OCI-M2 (cell line): Measurements from ENCODE around the gene CEP72.
"Not testable (repeated sequence)": the region's sequence is repeated elsewhere in the genome, so short reads cannot be mapped to it uniquely, and the experiment has no call there.

Experiments used
- DNase-seq: peaks from one replicate; lab custom pipeline; 2025; ENCODE audit not compliant: unreplicated experiment; lab: John Stamatoyannopoulos, UW

The CEP72 gene

DNA sequence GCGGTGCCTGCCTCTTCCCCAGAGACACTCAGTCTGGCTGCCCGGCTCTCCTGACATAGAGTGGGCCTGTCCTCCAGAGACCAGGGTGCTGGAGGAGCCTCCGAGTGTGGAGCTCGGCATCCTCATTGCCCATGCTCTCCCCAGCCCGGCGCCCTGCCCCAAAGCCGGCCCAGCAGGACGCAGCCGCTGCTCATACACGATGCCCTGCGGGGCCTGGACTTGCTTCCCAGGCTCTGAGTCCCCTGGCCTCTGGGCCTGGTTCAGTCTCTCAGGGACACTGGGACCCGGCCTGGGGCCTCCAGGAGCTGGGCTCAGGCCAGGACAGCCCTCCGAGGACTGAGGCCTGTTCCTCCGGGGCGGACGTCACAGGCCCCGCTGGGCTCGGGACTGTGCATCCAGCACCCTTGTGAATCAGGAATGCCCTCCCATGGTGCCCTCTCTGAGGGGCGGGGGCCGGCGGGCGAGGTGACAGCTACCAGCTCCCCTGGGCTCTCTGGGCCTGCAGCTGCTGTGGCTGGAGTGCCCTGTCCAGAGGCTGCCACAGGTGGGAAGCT lies 57.8 kb downstream of the CEP72 start:
- no peak for DNase-seq

DNA sequence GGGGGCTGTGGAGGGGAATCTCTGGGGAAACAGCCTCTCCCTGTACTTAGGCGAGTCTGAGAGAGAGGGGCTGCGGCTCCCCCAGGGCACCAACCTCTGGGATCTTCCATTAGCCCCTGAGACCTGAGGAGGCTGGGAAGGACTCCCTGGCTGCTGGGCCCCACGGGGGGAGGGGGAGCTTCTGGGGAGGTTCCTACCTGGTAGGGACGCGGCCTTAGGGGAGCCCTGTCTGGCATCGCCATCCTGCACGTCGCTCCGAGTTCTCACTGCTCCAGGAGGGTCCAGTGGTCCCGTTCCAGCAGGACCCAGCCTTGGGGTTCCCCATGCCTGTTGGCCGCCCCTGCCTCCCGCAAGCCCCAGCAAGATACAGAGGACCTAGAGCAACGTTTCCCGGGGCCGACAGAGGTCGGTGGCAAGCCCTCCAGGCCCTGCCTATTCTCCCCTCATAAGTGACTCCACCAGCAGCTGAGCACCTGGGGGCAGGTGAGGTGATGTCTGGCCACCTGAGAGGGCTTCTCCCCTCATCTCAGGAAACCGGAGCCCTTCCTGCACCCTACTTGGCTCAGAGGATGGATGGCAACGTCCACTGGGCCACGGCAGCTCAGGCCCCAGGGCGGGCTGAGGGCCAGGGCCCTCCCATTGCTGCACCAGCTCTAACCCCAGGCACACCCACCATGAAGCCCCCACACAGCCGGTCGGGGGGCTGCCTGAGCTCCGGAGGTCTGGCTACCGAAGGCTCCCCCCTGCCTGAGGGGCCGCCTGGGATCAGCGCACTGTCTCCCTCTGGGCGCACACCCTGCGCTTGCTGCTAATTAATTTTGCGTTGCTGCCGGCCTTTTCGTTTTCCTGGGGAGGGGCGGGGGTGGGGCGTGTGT lies 58.5 kb downstream of the CEP72 start:
- DNase-seq, result no peak

DNA sequence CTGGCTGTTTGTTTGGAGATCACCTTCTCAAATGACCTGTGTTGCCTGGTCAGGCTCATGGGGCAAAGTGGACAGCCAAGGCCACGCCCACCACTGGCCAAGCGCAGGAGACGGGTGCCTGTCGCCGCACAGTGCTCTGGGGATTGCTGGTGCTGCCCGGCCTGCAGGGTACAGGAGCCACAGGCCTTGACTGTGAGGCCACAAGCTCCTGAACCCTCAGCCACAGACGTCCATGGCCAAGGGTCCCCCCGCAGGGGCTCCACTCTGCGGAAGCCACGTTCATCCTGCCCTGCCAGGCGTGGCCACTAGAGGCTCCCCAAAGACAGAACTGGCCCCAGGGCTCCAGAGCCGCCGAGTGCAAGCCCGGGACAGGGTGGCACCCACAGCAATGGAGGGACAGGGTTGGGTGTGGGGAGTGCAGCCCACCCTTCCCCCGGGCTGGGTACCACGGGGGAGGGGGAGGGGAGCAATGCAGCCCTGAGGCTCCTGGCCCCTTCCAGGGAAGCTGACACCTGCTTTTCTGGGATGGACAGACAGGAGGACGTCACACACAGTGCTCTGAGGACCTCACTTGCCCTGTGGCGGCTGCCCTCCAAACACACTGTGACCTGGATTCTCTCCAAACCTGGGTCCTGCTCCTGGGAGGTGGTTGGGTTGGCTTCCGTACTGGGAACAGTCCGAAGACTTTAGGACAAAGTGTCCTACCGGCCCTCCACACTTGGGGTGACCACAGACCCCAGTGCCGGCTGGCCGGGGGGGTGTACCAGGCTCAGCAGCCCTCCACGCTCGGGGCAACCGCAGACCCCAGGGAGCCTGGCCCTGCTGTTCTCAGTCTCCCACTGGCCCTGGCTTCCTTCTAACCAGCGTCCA lies 59.6 kb downstream of the CEP72 start:
- DNase-seq, result no peak

DNA sequence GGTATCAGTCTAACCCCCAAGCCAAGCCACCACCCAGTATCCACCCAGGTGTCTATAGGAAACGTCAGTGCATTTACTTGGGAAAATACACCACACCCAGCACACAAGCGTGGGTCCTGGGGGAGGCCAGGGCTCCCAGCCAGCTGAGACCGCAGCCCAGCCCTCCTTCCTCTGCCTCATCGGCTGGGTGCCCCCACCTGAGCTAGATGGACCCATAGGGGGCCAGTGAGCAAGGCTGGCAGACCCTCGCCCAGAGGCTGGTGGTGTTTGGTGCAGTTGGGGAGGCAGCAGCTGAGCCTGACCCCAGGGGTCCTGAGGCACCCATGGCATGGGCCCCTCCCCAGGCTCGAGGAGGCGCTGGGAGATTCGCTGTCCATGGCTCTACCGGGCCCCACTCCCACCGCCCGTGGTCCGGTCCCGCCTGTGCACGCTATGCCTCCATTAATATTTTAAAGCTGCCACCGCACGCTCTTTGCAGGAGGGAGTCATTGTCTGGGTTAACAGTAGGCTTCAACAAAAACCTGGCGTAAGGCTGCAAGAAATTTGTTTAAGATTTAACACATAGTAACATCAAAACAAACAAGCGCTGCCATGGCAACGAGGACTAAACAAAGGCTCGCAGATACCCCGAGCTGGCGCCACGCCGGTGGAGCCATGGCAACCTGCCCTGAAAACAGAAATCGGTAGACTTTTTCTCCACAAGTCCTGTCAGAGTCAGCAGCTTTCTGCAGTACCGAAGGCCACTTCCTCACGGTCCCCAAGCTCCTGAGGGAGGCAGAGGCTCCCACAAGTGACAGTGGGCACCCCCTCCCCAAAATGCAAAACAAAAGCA lies 60.4 kb downstream of the CEP72 start:
- no peak for DNase-seq

DNA sequence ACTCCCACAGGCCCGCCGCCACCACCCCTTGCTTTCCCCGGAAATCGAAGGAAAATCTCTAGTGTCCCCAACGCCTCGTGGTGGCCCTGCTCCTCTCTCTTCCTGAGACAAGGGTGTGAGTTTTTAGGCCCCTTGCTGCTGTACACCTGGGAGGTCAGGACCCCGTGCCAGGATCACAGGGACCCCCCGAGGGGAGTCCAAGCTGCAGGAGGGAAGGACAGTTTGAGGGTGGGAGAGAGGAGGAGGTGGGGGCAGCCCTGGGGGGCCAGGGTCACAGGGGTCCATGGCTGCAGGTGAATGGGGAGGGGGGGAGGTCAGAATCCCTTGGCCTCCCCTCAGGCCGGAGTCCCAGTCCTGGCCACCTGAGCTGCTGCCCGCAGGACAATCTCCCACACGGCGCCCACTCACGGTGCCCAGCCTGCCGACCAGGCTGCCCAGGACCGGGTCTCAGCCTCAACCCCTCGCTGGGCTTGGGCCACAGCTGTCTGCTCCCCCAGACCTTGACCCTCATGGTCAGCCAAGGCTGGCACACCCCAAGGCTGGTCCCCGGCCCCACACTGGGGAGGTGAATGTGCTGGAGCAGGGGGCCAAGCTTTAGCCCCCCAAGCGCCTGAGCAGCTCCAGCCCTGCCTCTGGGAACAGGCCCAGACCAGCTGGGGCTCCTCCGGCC lies 61.2 kb downstream of the CEP72 start:
- DNase-seq, result no peak

DNA sequence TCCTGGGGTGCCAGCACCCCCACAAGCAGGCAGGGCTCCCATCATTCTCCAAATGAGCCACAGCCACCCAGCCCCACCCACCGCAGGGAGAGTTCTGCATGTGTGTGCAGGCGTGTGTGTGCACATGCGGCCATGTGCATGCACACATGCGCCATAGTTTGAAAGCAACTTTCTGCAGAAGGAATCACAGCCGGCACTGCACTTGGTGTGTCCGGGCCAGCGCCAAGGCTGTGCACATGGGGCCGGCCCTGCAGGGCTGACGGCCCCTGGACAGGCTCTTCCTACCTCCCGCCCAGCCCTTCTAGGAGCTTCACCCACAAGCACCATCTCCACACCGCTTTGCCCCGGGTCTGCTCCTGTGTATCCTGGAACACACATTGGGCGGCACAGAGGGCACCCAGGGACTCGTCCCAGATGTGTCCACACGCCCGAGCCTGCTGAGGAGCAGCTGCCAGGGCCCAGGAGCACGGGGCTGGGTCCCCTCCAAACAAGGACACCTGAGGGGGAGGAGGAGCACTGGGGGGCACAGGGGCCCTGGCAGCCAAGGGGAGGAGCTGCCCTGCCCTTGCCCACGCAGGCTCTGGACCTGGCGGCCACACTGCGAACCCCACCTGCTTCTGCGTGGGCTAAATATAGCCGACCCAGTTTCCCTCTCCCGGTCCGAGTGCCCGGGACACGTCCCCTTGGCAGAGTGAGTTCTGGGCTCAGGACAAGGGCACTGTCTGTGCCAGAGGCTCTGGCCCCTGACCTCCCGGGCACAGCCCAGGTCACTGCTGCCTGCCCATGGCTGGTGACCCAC lies 61.9 kb downstream of the CEP72 start:
- no peak for DNase-seq

DNA sequence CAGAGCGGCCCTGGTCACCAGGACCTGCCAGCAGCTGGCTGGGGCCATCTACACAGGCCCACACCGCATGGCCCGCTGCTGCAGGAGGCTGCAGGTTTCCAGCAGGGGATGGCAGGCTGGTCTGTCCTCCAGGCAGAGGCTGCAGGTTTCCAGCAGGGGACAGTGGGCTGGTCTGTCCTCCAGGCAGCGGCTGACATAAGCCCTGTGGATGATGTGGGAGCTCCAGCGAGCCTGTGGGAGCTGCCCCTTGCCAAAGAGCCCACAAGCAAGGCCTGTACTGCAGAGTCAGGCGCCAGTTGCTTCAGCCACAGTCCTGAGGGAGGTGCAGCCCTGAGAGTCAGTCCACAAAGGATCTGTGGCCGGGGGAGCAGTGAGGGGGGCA lies 62.5 kb downstream of the CEP72 start:
- no peak for DNase-seq

DNA sequence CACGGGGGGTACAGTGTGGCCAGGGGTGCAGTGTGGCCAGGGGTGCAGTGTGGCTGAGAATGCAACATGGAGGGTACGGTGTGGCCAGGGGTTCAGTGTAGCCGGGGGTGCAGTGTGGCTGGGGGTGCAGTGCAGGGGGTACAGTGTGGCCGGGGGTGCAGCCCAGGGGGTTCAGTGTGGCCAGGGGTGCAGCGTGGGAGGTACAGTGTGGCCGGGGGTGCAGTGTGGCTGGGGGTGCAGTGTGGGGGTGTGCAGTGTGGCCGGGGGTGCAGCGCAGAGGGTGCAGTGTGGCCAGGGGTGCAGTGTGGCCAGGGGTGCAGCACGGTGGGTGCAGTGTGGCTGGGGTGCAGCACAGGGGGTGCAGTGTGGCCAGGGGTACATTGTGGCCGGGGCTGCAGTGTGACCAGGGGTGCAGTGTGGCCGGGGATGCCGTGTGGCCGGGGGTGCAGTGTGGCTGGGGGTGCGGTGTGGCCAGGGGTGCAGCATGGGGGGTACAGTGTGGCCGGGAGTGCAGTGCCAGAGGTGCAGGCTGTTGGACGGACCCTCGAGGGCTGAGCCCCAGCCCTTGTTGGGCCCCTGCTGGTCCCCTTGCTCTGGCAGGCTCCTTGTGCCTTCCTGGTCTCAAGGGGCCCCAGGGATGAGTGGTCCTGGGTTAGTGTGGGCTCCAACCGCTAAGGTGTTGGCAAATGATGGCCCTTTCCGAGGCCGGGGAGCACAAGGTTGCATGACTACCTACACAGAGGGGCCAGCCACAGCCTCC lies 63.2 kb downstream of the CEP72 start:
- no peak for DNase-seq

DNA sequence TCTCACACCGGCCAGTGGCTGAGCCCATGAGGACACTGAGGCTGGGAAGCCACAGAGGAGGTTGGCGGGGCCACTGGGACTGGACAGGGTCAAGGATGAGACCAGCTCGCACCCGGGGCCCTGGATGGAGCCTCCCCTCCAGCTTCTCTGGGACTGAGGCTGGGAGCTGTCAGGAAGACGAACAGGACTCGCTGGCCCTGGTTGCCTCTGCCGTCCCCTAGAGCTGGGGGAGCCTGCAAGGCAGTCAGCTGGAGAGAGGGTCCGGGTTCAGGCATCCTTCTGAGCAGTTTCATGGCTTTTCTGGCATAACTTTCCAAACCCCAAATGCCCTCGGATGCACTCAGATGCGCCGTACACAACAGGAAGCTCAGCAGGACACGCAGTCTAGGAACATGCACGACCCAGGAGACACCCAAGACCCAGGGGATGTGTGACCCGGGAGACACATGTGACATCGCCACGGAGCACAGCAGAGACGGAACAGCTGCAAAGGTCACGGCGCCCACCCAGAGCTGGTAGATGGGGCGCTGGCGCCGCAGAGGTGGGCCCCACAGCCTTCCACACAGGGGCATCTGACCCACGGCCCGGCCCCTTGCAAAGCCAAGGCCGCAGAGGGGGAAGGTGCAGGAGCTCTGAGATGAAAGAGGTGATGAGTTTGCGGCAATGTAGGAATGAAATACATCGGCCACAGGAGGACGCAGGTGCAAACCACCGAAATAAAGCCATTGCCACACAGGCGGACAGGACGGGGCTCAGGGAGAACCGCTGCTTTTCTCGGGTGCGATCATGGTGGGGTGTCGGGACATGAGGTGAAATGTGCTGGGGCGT lies 63.9 kb downstream of the CEP72 start:
- no peak for DNase-seq

DNA sequence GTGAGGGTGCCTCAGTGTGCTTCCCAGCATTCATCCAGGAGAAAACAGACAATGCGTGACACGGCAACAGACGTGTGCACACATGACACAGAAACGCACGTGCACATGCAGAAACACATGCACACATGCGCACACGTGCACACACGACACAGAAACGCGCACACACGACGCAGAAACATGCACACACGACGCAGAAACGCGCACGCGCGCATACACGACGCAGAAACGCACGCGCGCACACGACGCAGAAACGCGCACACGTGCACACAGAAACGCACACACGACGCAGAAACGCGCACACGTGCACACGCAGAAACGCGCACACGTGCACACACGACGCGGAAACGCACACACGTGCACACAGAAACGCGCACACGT lies 64.5 kb downstream of the CEP72 start:
- DNase-seq, result no peak

DNA sequence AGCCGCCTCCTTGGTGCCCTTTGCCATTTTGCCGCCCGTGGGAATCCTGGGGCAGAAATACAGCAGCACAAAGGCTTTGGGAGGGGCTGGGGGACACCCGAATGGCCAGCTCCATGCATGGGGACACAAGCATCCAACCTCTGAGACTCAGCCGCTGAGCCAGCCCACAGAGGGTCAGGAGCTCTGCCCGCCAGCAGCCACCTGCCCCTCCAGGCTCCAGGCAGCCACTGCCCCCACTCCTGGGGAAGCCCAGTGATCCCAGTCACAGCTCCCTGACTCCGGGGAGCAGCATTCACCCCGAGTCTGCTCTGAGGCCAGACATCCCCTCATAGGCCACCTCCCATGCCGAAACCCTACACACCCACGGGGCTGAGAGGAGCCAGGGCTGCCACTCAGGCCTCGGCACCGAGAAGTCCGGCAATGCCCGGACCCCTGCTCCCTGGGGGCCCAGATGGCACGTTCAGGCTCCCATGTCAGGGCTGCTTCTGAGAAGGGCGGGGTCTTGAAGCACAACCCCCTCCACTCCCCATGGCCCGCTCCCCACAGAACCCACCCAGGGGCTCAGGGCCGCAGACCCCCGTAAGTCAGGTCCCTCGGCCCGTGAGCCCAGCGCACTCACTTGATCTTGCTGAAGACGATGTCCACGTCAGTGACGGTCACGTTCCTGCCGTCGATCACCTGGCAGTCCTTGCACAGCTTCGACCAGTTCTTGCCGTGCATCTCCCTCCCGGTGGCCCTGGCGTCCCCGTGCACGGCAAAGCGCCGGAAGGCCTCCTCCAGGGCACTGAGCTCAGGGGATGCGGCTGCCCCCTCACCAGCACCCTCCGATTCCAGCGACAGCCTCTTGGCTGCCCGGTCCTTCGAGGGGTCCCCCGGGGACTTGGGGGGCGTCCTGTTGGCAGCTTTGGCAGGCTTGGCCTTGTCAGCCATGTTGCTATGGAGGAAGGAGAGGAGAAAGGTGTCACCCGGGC lies 65.3 kb downstream of the CEP72 start:
- no peak for DNase-seq

DNA sequence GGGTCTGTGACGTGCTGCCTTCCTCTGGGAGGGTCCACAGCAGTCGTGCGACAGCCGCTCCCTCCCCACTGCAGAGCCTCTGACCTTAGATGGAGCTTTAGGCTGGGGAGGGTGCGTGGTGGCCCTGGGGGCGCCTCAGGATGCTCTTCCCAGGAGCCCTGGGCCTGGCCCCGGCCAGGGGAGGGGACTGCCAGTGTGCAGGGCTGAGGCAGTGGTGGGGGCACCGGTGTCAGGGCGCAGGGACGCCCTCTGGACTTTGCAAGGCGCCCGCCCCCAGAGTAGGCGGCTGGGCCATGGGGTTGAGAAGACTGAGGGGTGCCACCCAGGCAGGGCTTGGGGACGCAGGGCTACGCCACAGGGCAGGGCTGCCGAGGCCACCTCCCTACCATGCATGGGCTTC lies 66.4 kb downstream of the CEP72 start:
- DNase-seq, result not testable (repeated sequence)

DNA sequence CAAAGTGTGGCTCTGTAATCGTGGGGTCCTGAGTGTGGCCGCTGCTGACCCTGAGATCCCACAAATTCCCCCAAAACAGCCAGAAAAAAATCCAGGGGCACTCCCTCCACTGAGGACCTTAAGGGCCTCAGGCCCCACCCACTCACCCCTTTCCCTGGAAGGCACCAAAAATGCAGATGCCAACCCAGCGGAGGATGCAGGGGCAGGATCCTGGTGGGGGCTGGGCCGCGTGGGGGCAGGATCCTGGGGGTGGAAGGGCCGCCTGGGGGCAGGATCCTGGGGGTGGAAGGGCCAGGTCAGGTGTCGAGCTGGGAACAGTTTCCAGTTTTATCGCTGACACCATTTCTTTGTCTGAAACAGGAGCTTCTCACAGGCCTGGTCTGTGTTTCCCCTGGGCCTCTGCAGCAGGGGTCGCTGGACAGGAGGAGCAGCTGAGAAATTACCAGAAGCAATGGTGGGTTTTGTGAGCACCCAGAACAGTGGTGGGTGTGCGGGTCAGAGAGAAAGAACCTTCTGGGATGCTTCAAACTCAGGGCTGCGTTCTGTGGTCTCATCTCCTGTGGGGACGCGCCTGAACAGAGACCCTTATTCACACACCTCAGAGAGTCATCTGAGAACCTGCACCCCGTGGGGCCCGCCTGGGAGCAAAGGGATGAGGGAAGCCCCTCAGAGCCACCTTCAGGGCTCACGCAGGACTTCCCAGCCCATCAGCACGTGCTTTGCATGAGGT lies 67.2 kb downstream of the CEP72 start:
- not testable (repeated sequence) for DNase-seq

DNA sequence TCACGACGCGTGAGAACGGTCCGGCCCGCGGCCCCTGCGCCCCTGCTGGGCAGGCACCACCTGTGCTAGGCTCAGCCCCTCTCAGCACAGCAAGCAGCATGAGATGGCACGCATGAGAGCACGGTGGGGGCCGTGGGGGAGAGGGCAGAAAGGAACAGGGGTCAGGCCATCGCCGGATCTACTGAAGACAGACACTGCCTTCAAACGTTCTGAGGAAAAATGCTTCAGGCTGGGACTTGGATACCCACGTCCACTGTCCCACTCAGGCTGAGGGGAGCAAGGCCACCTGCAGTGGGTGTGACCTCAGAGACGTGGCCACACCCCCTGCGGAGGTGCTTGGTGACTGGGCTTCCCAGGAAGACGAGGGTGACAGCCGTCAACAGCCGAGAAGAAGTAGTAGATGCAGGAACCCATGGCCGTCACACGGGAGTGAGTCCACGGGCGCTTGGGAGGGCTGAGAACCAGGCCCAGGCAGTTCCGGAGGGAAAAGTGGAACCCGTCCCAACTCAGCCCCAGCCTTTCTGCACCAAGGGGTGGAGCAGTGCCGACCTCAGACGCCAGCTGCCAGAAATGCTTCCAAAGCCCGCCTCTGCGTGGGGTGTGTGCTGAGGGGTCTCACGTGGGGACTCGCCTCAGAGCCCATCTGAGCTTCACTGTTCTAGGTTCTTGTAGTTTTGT lies 68.1 kb downstream of the CEP72 start:
- DNase-seq, result not testable (repeated sequence)

DNA sequence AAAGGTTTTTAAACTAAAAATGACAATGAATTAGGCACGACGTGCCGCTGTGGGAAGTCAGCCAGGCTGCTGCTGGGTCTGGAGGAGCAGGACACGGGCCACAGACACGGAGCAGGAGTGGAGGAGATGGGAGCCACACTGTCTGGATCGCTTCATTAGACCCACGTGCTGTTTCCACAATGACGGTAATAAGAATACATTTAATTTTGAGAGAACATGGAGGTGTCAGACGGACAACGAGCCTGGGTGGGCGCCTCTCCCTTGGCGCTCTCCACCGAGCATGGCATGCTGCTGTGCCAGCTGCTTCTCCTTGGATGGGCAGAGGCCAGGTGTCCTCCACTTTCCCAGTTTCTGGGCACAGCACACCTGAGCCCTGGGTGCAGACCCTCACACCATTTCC lies 68.7 kb downstream of the CEP72 start:
- DNase-seq, result not testable (repeated sequence)
